A673 (cell line): Measurements from ENCODE around the gene USP31. TPM values are rescaled to one million over a fixed set of nuclear protein-coding genes. Genes with fewer than 3 reads are reported as not detected.

Experiments
- BruUV-seq: library from RNA; stranded (reverse); fragments of 400-500 nt; replicated peaks from 2 replicates; lab custom pipeline; 2021; lab: Mats Ljungman, UMichigan
- CTCF ChIA-PET: fragments of 300-600 bp; sonication (Branson Sonifier 250); formaldehyde crosslinking; loops from one replicate; lab custom pipeline; 2022; ENCODE audit warnings: antibody characterized with exemption; lab: Charles Lee
- POLR2A ChIA-PET: fragments of 300-600 bp; sonication (Branson Sonifier 250); formaldehyde crosslinking; loops from one replicate; lab custom pipeline; 2022; ENCODE audit warnings: antibody characterized with exemption; ENCODE audit not compliant: low non-redundant PET; lab: Charles Lee
- DNase-seq: peaks from one replicate; pipeline ENCODE4 v3.0.0-alpha.2; 2015; ENCODE audit warnings: low spot score
- H3K27ac ChIP-seq: fragments of 200-600 bp; sonication (generic); 2 replicates; pipeline ENCODE4 v1.5.1; 2016; ENCODE audit warnings: mixed run types, low read depth, mild to moderate bottlenecking, mixed read lengths, antibody characterized with exemption, low read length; ENCODE audit not compliant: poor library complexity, severe bottlenecking
- H3K27me3 ChIP-seq: fragments of 200-600 bp; sonication (generic); replicated peaks from 2 replicates; pipeline ENCODE4 v1.6.1; 2017; ENCODE audit warnings: mixed run types, low read depth, mild to moderate bottlenecking, mixed read lengths, antibody characterized with exemption, low read length; ENCODE audit not compliant: insufficient read depth, poor library complexity
- H3K36me3 ChIP-seq: fragments of 200-600 bp; sonication (generic); 2 replicates; pipeline ENCODE4 v1.6.1; 2016; ENCODE audit warnings: mixed run types, mild to moderate bottlenecking, mixed read lengths, antibody characterized with exemption, low read length; ENCODE audit not compliant: insufficient read depth, poor library complexity, severe bottlenecking
- H3K4me1 ChIP-seq: fragments of 200-600 bp; sonication (generic); 2 replicates; pipeline ENCODE4 v1.6.1; 2017; ENCODE audit warnings: mixed run types, mild to moderate bottlenecking, mixed read lengths, antibody characterized with exemption, low read length; ENCODE audit not compliant: insufficient read depth, poor library complexity, severe bottlenecking
- H3K4me3 ChIP-seq: fragments of 200-600 bp; sonication (generic); 2 replicates; pipeline ENCODE4 v1.5.1; 2016; ENCODE audit warnings: low read depth, mixed run types, mild to moderate bottlenecking, mixed read lengths, low read length; ENCODE audit not compliant: poor library complexity, severe bottlenecking
- H3K9me3 ChIP-seq: fragments of 200-600 bp; sonication (generic); 2 replicates; pipeline ENCODE4 v1.6.1; 2016; ENCODE audit warnings: mixed run types, low read depth, mild to moderate bottlenecking, mixed read lengths, antibody characterized with exemption, low read length; ENCODE audit not compliant: poor library complexity, severe bottlenecking
- EZH2 ChIP-seq: fragments of 200-600 bp; sonication (generic); IDR thresholded peaks from 2 replicates; pipeline ENCODE4 v1.6.1; 2017; ENCODE audit warnings: borderline replicate concordance, low read depth, mild to moderate bottlenecking, mixed read lengths, antibody characterized with exemption, low read length; ENCODE audit not compliant: poor library complexity, severe bottlenecking
- intact Hi-C: fragments of 100-400 bp; cut with micrococcal nuclease; formaldehyde crosslinking; loops from one replicate; pipeline ENCODE4 v1.10.0; 2022; ENCODE audit not compliant: unreplicated experiment
- total RNA-seq: library from RNA; stranded (reverse); gene quantifications from 2 replicates; pipeline ENCODE4 v1.2.3, GENCODE V29; 2021
- TF ChIP-seq, protein P1 (sequence below): fragments of 300-800, 200-600 bp; sonication (generic); conservative IDR thresholded peaks from 2 replicates; pipeline ENCODE4 v1.5.1; 2017; ENCODE audit warnings: low read depth, mild to moderate bottlenecking, antibody characterized with exemption, low read length, moderate library complexity, mixed read lengths

Gene USP31
- total RNA-seq, 1 experiment from 2014 or later, result 34.4 TPM

DNA sequence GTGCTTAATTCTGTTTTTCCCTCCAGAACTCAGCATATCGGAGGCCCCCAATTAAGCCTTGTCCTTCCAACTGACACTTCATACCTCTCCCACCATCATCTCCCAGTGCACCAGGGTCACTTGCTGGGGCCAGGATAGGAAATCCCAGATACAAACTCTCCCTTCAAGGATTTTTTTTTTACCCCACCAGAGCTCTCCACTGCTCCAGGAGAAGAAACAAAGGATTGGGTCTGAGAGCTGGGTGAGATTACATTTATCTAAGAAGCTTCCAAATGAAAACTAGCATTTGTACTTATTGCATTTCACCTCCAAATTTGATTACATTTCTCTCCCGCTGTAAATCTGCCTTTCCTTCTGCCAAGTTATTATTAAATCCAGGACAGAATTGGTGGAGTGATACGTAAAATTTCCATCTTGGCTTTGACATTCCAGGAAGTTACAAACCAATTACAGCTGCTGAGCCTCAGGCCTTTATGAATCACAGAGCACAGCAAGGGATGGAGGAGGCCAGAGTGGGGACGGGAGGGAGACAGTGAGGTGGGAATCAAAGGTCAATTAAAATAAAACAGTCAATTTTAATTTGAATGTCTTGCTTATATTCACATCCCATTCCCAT, 123.5 kb downstream of the USP31 start:
- Histone ChIP-seq H3K36me3 (no peaks in the 10 kb centered on the region), H3K4me1 (no peaks in the 10 kb centered on the region), H3K27ac (no peak overlapping the region), H3K9me3 (no peaks in the 10 kb centered on the region), H3K4me3 (no peak overlapping the region), H3K27me3 (peaks cover 24% of the 10 kb centered on the region)
- BruUV-seq, result no TSS peak
- DNase-seq, result no peak
- TF ChIP-seq EZH2, result no peak
- TF ChIP-seq, protein P1, sequence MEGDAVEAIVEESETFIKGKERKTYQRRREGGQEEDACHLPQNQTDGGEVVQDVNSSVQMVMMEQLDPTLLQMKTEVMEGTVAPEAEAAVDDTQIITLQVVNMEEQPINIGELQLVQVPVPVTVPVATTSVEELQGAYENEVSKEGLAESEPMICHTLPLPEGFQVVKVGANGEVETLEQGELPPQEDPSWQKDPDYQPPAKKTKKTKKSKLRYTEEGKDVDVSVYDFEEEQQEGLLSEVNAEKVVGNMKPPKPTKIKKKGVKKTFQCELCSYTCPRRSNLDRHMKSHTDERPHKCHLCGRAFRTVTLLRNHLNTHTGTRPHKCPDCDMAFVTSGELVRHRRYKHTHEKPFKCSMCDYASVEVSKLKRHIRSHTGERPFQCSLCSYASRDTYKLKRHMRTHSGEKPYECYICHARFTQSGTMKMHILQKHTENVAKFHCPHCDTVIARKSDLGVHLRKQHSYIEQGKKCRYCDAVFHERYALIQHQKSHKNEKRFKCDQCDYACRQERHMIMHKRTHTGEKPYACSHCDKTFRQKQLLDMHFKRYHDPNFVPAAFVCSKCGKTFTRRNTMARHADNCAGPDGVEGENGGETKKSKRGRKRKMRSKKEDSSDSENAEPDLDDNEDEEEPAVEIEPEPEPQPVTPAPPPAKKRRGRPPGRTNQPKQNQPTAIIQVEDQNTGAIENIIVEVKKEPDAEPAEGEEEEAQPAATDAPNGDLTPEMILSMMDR, result no peak
- POLR2A ChIA-PET, result no interaction called here
- CTCF ChIA-PET, result no interaction called here
- intact Hi-C loops, result no loop called here

DNA sequence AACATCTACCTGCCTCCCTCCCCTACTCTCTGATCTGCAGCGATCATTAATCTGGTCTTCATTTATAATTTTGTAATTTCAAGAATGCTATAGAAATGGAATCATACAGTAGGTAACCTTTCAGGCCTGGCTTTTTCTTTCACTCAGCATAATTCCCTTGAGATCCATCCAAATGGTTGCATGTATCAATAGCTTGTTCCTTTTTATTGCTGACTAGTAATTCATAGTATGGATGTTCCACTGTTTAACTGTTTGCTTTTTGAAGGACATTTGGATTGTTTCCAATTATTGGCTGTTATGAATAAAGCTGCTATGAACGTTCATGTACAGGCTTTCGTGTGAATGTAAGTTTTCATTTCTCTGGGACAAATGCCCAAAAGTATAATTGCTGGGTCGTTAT, 125.2 kb downstream of the USP31 start:
- CTCF ChIA-PET, result no interaction called here
- Histone ChIP-seq H3K36me3 (no peaks in the 10 kb centered on the region), H3K27ac (no peak overlapping the region), H3K4me3 (no peak overlapping the region), H3K27me3 (peaks cover 7% of the 10 kb centered on the region), H3K9me3 (no peaks in the 10 kb centered on the region), H3K4me1 (no peaks in the 10 kb centered on the region)
- intact Hi-C loops, result no loop called here
- no peak for TF ChIP-seq EZH2
- TF ChIP-seq, protein P1, result no peak
- DNase-seq, result no peak
- BruUV-seq, result no TSS peak
- POLR2A ChIA-PET, result no interaction called here

DNA sequence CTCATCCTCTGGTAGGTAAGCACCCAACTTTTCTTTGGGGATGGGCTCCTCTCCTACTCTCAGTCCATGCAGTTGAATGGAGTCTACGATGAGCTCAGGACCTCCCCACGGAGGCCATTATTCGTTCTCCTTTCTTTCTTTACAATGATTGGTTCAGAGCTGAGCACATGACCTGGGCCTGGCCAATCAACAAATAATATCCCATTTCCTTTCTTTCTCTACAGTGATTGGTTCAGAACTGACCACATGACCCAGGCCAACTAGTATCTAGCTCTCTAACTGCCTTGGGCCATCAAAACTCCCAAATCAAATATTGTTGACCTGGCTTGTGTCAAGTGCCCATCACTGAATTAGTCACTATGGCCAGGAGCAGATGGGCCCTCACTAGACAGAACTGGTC, 129.2 kb downstream of the USP31 start:
- TF ChIP-seq, protein P1, result no peak
- TF ChIP-seq EZH2, result no peak
- Histone ChIP-seq H3K9me3 (no peaks in the 10 kb centered on the region), H3K4me3 (no peak overlapping the region), H3K36me3 (no peaks in the 10 kb centered on the region), H3K4me1 (no peaks in the 10 kb centered on the region), H3K27me3 (no peaks in the 10 kb centered on the region), H3K27ac (no peak overlapping the region)
- intact Hi-C loops, result no loop called here
- no peak for DNase-seq
- no TSS peak for BruUV-seq
- ChIA-PET CTCF (no interaction called here), POLR2A (no interaction called here)
